ENCODE data around the gene KCNK1. TPM values are rescaled to one million over a fixed set of nuclear protein-coding genes. Genes with fewer than 3 reads are reported as not detected.

Gene KCNK1
- total RNA-seq, 4 donors from 2014 or later = 0.88 to 1.7 (median 0.98) TPM; not detected in 1

DNA sequence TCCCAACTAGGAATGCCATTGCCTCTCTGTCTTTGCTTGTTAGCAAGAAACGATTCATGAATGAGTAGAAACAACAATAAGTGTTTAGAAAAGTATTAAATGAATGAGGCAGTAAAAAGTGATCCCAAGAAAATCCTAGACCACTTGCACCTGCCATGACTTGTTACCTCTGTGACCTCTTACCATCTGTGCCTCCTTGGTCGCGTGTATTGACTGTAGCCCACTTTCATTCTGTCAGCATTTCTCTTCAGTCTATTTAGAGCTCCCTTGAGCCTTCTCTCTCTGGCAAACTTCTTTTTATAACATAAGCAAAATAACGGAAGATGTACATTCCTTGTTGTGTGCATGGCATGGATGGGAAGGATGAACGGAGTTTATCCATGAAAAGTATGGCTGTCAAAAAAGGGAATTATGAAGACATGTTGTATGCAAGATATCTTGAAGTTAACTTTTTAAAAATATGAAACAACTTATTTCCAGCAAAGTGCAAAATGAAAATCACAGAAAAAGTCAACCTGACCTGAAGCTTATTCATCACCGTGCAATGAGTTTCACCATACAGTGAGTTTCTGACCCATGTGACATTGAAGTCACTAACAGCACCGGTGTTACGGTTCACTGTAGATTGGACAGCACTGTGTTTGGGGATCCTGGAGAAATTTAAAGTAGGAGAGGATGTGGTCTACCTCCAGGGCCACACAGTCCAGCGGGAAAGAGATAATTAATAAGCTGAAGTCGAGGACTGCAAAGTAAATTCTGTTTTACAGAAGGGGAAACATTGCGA lies 47.7 kb downstream of the KCNK1 start:
- TF ChIP-seq, protein P1, sequence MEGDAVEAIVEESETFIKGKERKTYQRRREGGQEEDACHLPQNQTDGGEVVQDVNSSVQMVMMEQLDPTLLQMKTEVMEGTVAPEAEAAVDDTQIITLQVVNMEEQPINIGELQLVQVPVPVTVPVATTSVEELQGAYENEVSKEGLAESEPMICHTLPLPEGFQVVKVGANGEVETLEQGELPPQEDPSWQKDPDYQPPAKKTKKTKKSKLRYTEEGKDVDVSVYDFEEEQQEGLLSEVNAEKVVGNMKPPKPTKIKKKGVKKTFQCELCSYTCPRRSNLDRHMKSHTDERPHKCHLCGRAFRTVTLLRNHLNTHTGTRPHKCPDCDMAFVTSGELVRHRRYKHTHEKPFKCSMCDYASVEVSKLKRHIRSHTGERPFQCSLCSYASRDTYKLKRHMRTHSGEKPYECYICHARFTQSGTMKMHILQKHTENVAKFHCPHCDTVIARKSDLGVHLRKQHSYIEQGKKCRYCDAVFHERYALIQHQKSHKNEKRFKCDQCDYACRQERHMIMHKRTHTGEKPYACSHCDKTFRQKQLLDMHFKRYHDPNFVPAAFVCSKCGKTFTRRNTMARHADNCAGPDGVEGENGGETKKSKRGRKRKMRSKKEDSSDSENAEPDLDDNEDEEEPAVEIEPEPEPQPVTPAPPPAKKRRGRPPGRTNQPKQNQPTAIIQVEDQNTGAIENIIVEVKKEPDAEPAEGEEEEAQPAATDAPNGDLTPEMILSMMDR (IDR thresholded peaks at IDR 0.05; ENCODE audit: low read depth) = no peak

DNA sequence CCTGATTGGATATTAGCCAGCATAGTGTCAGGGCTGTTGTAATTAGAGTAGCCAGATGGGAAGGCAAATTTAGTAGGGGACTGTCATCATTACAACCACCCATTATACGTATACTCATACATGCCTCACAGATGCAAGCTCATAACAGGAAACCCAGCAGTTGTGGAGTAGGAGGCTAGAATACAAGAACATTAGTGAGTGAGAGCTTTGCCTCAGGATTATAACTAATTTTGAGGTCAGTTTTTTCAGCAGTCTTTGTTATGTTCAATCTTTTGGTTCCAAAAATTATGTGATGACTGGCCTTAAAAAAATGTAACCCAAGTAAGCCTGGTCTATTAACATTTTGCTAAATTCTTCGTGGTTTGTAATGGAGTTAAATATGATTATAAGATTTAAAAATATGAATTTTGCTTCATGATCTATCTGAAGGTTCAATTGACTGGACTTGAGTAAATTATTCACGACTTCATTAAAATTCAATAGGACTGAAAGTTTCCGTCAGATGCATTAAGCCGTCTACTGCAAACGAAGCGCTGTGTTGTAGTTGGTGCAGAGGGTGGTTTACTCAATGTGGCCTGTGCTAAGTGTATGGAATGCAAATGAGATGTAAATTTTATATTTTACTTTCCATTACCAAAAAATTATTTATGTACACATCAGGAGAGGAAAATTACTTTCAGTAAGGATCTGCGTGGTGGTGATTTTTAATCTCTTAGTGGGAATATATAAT lies 48.8 kb downstream of the KCNK1 start:
- TF ChIP-seq, protein P1 (IDR thresholded peaks at IDR 0.05; ENCODE audit: low read depth) = no peak

- TF ChIP-seq, protein P1 (IDR thresholded peaks at IDR 0.05; ENCODE audit: low read depth) = no peak
Observed at GRCh38 chr1:233664253-233664652, 50.3 kb downstream of the KCNK1 start.

DNA sequence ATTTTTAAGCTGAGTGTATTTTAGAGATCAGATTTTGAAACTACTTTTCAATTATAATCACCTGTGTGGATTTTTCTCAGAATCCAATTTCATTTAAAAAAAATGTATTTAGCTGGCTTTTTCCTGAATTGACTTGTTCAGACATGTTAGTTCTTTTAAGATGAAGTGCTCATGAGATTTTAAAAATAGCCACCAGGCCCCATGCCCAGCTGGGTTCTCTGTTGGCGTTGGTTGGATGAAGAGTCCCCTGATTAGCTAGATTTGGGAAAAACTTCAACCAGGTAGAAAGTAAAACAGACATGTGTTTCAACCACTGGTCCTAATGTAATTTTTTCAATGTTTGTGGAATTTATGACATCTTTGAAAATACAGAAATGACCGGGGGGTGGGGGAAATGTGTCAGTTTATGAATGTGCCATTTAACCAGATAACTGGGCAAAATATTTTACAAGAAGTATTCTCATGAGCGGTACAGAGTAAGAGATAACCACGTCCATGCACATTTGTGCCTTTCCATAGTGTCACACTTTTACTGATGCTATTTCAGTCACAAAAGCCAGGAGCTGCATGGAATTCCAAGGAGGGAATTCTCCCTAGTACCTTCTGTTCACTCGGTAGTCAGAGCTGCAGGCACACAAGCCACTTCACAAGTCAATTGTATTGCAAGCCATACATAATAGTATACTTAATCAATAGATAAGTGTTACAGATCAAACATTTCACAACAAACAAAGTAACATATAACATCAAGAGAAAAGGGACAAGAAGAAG lies 51.1 kb downstream of the KCNK1 start:
- TF ChIP-seq, protein P1 (IDR thresholded peaks at IDR 0.05; ENCODE audit: low read depth) = no peak

GRCh38 chr1:233665575-233666270 lies 51.8 kb downstream of the KCNK1 start:
- TF ChIP-seq, protein P1 (IDR thresholded peaks at IDR 0.05; ENCODE audit: low read depth) = no peak

GRCh38 chr1:233667741-233668140 lies 53.8 kb downstream of the KCNK1 start:
- TF ChIP-seq, protein P1 (IDR thresholded peaks at IDR 0.05; ENCODE audit: low read depth) = no peak

Measured in subcutaneous adipose tissue (tissue), 4 donors.